OCI-LY3 (cell line): ENCODE data around the gene ST6GAL1.

Experiments
- CTCF ChIP-seq: fragments of 200-600, 300-600 bp; sonication (generic); IDR thresholded peaks from 2 replicates; pipeline ENCODE4 v1.5.1; 2014; ENCODE audit warnings: antibody characterized with exemption, low read length, low read depth
- EZH2phosphoT487 ChIP-seq: fragments of 200-600 bp; shearing (Covaris generic); IDR thresholded peaks from 2 replicates; pipeline ENCODE4 v1.6.1; 2018; ENCODE audit warnings: antibody characterized with exemption, mixed run types, low read depth

- no peak for TF ChIP-seq CTCF
- TF ChIP-seq EZH2phosphoT487 = no peak
Measured at GRCh38 chr3:187062526-187063177, 132.3 kb downstream of the ST6GAL1 start.
